Upper lobe of left lung (tissue), 4 donors: ENCODE measurements around the gene OR1A1.

Source experiments
- CTCF ChIP-seq, 6 experiments: fragments of 450-650 bp in 4 of 6; fragments of 200-600 bp in 2 of 6; sonication (generic) in 2 of 6; IDR thresholded peaks; one replicate each; pipeline ENCODE4 v1.5.1; 2016 to 2019; ENCODE audit warnings: antibody characterized with exemption in 6 of 6
- EP300 ChIP-seq, 4 donors: sonication (generic); formaldehyde crosslinking; IDR thresholded peaks; one replicate each; pipeline ENCODE4 v1.5.1; 2017; ENCODE audit warnings: antibody characterized with exemption in 4 of 4, control low read depth in 2 of 4
- POLR2A ChIP-seq, 4 donors: fragments of 450-650 bp; IDR thresholded peaks; one replicate each; pipeline ENCODE4 v1.5.1; 2016 to 2017; ENCODE audit warnings: antibody characterized with exemption in 4 of 4, mild to moderate bottlenecking in 2 of 4

- TF ChIP-seq CTCF (IDR thresholded peaks at IDR 0.05) = no peak
- no peak for TF ChIP-seq EP300 (IDR thresholded peaks at IDR 0.05)
- no peak for TF ChIP-seq POLR2A (IDR thresholded peaks at IDR 0.05)
Measured at GRCh38 chr17:3213587-3213986, 6.1 kb downstream of the OR1A1 start.
